HepG2 (cell line): ENCODE measurements around the gene FGD2. TPM values are rescaled to one million over a fixed set of nuclear protein-coding genes. Genes with fewer than 3 reads are reported as not detected.

ENCODE experiments used
- HNF4A ChIP-seq: sonication (generic); formaldehyde crosslinking; IDR thresholded peaks from 2 replicates; pipeline ENCODE4 v1.4.0; 2020; ENCODE audit warnings: missing genetic modification reagents
- IRX3 ChIP-seq: sonication (generic); formaldehyde crosslinking; IDR thresholded peaks from 2 replicates; pipeline ENCODE4 v1.8.1; 2023; ENCODE audit warnings: mild to moderate bottlenecking, low read depth, missing genetic modification reagents, borderline replicate concordance
- MTA1 ChIP-seq: sonication (generic); formaldehyde crosslinking; IDR thresholded peaks from 2 replicates; pipeline ENCODE4 v1.4.0; 2020; ENCODE audit warnings: missing genetic modification reagents, mild to moderate bottlenecking, borderline replicate concordance
- NAIF1 ChIP-seq: sonication (generic); formaldehyde crosslinking; IDR thresholded peaks from 2 replicates; pipeline ENCODE4 v1.5.0; 2020; ENCODE audit warnings: mild to moderate bottlenecking, missing genetic modification reagents, borderline replicate concordance
- NR2F6 ChIP-seq, 2 experiments: IDR thresholded peaks; 2 replicates each; pipeline ENCODE4 v1.6.1; 2016; ENCODE audit warnings: antibody characterized with exemption in 1 of 2, mild to moderate bottlenecking in 1 of 2
- SOX6 ChIP-seq, 2 experiments: fragments of 450-650 bp in 1 of 2; sonication (generic) in 1 of 2; formaldehyde crosslinking in 1 of 2; IDR thresholded peaks; 2 replicates each; pipeline versions ENCODE4 v1.4.0 to v1.6.1; 2017 to 2020; ENCODE audit warnings: antibody characterized with exemption in 1 of 2, mild to moderate bottlenecking in 1 of 2, missing genetic modification reagents in 1 of 2
- SP1 ChIP-seq, 2 experiments: fragments of 450-650 bp in 1 of 2; sonication (generic) in 1 of 2; formaldehyde crosslinking in 1 of 2; IDR thresholded peaks; 2 replicates each; pipeline versions ENCODE4 v1.4.0 to v1.6.1; 2016 to 2020; ENCODE audit warnings: missing genetic modification reagents in 1 of 2
- ZBTB7A ChIP-seq: sonication (generic); formaldehyde crosslinking; IDR thresholded peaks from 2 replicates; pipeline ENCODE4 v1.8.0; 2022; ENCODE audit warnings: mild to moderate bottlenecking, missing genetic modification reagents
- ZNF761 ChIP-seq: sonication (generic); formaldehyde crosslinking; conservative IDR thresholded peaks from 2 replicates; pipeline ENCODE4 v1.4.0; 2020; ENCODE audit warnings: mild to moderate bottlenecking, missing genetic modification reagents
- polyA plus RNA-seq, 8 experiments: library from polyadenylated mRNA; depleted of rRNA in 3 of 8; stranded (reverse) in 7 of 8; unstranded in 1 of 8; fragments of >200 nt; fragmentation: Illumina TruSeq in 4 of 8; extraction: Trizol in 4 of 8; gene quantifications; 2 replicates each; pipeline versions ENCODE4 v1.2.1 to v1.2.3, GENCODE V29; 2011 to 2016; ENCODE audit warnings: low read depth in 4 of 8, missing spikeins in 1 of 8, mixed read lengths in 1 of 8; ENCODE audit not compliant: insufficient read depth in 1 of 8
- total RNA-seq, 5 experiments: library from RNA; depleted of rRNA; stranded (reverse); fragments of >200 nt; fragmentation: Illumina TruSeq; extraction: Trizol; gene quantifications; 2 replicates each; pipeline ENCODE4 v1.2.3, GENCODE V29; 2016; ENCODE audit warnings: low read depth in 1 of 5
- TF ChIP-seq, protein P1 (sequence below): sonication (generic); formaldehyde crosslinking; IDR thresholded peaks from 2 replicates; pipeline ENCODE4; 2020; ENCODE audit warnings: missing genetic modification reagents, mild to moderate bottlenecking, borderline replicate concordance
- TF ChIP-seq, protein P2 (sequence below), 2 experiments: sonication (generic) in 1 of 2; formaldehyde crosslinking in 1 of 2; IDR thresholded peaks; 2 replicates each; pipeline versions ENCODE4 v1.4.0 to v1.6.1; 2018 to 2020; ENCODE audit warnings: missing genetic modification reagents in 2 of 2, borderline replicate concordance in 1 of 2, low read depth in 1 of 2, mild to moderate bottlenecking in 1 of 2, missing biosample characterization in 1 of 2
- TF ChIP-seq, protein P3 (sequence below): IDR thresholded peaks from 2 replicates; pipeline ENCODE4 v1.6.1; 2016; ENCODE audit warnings: missing compliant biosample characterization, missing genetic modification reagents, borderline replicate concordance
- TF ChIP-seq, protein P4 (sequence below): sonication (generic); formaldehyde crosslinking; IDR thresholded peaks from 2 replicates; pipeline ENCODE4 v1.4.0; 2020; ENCODE audit warnings: missing genetic modification reagents
- TF ChIP-seq, protein P5 (sequence below): sonication (generic); formaldehyde crosslinking; IDR thresholded peaks from 2 replicates; pipeline ENCODE4 v1.4.0; 2020; ENCODE audit warnings: missing genetic modification reagents

Gene FGD2
- total and polyA plus RNA-seq, 2 of the 13 experiments (the other 11 are each of a cell fraction or from before 2014, with no cell fraction given), result not detected

DNA sequence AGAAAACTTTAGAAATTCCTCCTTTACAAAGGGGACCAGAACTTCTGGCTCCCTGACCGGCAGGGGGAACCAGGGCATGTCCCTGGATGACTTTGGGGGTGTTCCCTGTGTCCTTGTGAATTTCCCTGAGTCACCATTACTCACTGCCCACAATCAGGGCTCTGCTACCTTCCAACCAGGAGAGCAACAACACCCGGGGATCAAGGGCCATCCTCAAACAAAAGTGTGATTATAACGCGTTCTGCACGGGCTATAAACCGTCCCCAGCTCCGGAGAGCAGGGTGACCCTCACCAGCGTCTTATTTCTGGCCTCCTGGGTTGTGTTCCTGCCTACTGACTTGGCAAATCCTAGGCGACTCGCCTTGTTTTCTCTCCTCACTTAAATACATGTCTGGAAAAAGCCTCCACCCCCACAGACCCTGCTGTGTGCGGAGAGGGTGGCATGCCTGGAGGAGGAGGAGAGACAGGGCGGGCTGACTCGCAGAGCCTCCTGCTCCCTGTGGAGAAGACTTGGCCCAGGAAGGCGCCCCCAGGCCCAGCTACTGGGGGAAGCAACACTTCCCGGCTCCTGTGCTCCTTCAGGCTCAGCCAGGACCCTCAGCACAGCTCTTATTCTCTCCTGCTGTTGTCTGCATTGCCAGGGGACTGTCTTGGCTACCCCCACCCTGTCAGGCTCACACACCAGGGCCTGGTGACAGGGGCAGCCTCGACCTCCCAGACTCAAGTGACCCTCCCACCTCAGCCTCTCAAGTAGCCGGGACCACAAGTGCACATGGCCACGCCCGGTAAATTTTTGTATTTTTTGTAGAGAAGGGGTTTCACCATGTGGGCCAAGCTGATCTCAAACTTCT lies 54.1 kb downstream of the FGD2 start (continued):
- TF ChIP-seq, protein P1, sequence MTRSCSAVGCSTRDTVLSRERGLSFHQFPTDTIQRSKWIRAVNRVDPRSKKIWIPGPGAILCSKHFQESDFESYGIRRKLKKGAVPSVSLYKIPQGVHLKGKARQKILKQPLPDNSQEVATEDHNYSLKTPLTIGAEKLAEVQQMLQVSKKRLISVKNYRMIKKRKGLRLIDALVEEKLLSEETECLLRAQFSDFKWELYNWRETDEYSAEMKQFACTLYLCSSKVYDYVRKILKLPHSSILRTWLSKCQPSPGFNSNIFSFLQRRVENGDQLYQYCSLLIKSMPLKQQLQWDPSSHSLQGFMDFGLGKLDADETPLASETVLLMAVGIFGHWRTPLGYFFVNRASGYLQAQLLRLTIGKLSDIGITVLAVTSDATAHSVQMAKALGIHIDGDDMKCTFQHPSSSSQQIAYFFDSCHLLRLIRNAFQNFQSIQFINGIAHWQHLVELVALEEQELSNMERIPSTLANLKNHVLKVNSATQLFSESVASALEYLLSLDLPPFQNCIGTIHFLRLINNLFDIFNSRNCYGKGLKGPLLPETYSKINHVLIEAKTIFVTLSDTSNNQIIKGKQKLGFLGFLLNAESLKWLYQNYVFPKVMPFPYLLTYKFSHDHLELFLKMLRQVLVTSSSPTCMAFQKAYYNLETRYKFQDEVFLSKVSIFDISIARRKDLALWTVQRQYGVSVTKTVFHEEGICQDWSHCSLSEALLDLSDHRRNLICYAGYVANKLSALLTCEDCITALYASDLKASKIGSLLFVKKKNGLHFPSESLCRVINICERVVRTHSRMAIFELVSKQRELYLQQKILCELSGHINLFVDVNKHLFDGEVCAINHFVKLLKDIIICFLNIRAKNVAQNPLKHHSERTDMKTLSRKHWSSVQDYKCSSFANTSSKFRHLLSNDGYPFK (CRISPR knock-in tag), result peak; percentile 77; the same call in 1 of the 2 replicates
- TF ChIP-seq ZNF761 (CRISPR knock-in tag) (no peak), SP1 (IDR thresholded peaks at IDR 0.05) (no peak), SP1 (CRISPR knock-in tag; IDR thresholded peaks at IDR 0.05) (peak; percentile 58; the same call in 1 of the 2 replicates), ZBTB7A (CRISPR knock-in tag) (no peak; the same call in 1 of the 2 replicates), NAIF1 (CRISPR knock-in tag) (no peak), MTA1 (CRISPR knock-in tag) (peak; percentile 74), NR2F6 (IDR thresholded peaks at IDR 0.05) (peak; percentile 57), NR2F6 (CRISPR knock-in tag; IDR thresholded peaks at IDR 0.05) (peak; percentile 85), HNF4A (CRISPR knock-in tag) (peak; percentile 89), SOX6 (IDR thresholded peaks at IDR 0.05) (no peak), SOX6 (CRISPR knock-in tag; IDR thresholded peaks at IDR 0.05) (peak; percentile 88), IRX3 (CRISPR knock-in tag) (peak; percentile 50; the same call in 1 of the 2 replicates)
- TF ChIP-seq, protein P2, sequence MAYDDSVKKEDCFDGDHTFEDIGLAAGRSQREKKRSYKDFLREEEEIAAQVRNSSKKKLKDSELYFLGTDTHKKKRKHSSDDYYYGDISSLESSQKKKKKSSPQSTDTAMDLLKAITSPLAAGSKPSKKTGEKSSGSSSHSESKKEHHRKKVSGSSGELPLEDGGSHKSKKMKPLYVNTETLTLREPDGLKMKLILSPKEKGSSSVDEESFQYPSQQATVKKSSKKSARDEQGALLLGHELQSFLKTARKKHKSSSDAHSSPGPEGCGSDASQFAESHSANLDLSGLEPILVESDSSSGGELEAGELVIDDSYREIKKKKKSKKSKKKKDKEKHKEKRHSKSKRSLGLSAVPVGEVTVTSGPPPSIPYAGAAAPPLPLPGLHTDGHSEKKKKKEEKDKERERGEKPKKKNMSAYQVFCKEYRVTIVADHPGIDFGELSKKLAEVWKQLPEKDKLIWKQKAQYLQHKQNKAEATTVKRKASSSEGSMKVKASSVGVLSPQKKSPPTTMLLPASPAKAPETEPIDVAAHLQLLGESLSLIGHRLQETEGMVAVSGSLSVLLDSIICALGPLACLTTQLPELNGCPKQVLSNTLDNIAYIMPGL (CRISPR knock-in tag; IDR thresholded peaks at IDR 0.05; ENCODE audit: borderline replicate concordance in 1 of 2, low read depth in 1 of 2), result peak; percentile 69 to 88; a peak in 3 of 4 replicates
- TF ChIP-seq, protein P3, sequence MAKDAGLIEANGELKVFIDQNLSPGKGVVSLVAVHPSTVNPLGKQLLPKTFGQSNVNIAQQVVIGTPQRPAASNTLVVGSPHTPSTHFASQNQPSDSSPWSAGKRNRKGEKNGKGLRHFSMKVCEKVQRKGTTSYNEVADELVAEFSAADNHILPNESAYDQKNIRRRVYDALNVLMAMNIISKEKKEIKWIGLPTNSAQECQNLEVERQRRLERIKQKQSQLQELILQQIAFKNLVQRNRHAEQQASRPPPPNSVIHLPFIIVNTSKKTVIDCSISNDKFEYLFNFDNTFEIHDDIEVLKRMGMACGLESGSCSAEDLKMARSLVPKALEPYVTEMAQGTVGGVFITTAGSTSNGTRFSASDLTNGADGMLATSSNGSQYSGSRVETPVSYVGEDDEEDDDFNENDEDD (CRISPR knock-in tag), result peak; percentile 54; the same call in 1 of the 2 replicates
- TF ChIP-seq, protein P4, sequence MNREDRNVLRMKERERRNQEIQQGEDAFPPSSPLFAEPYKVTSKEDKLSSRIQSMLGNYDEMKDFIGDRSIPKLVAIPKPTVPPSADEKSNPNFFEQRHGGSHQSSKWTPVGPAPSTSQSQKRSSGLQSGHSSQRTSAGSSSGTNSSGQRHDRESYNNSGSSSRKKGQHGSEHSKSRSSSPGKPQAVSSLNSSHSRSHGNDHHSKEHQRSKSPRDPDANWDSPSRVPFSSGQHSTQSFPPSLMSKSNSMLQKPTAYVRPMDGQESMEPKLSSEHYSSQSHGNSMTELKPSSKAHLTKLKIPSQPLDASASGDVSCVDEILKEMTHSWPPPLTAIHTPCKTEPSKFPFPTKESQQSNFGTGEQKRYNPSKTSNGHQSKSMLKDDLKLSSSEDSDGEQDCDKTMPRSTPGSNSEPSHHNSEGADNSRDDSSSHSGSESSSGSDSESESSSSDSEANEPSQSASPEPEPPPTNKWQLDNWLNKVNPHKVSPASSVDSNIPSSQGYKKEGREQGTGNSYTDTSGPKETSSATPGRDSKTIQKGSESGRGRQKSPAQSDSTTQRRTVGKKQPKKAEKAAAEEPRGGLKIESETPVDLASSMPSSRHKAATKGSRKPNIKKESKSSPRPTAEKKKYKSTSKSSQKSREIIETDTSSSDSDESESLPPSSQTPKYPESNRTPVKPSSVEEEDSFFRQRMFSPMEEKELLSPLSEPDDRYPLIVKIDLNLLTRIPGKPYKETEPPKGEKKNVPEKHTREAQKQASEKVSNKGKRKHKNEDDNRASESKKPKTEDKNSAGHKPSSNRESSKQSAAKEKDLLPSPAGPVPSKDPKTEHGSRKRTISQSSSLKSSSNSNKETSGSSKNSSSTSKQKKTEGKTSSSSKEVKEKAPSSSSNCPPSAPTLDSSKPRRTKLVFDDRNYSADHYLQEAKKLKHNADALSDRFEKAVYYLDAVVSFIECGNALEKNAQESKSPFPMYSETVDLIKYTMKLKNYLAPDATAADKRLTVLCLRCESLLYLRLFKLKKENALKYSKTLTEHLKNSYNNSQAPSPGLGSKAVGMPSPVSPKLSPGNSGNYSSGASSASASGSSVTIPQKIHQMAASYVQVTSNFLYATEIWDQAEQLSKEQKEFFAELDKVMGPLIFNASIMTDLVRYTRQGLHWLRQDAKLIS, result peak; percentile 55; the same call in 1 of the 2 replicates
- TF ChIP-seq, protein P5, sequence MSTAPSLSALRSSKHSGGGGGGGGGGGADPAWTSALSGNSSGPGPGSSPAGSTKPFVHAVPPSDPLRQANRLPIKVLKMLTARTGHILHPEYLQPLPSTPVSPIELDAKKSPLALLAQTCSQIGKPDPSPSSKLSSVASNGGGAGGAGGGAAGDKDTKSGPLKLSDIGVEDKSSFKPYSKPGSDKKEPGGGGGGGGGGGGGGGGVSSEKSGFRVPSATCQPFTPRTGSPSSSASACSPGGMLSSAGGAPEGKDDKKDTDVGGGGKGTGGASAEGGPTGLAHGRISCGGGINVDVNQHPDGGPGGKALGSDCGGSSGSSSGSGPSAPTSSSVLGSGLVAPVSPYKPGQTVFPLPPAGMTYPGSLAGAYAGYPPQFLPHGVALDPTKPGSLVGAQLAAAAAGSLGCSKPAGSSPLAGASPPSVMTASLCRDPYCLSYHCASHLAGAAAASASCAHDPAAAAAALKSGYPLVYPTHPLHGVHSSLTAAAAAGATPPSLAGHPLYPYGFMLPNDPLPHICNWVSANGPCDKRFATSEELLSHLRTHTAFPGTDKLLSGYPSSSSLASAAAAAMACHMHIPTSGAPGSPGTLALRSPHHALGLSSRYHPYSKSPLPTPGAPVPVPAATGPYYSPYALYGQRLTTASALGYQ (CRISPR knock-in tag), result peak; percentile 32; the same call in 1 of the 2 replicates
